HG03060 (cell line): ENCODE results near the gene ERBB2.

Experiments
- ATAC-seq: cut with Tn5 transposase; IDR thresholded peaks from one replicate; pipeline ENCODE4 v1.9.1; 2021; ENCODE audit warnings: low read depth, moderate number of reproducible peaks; ENCODE audit not compliant: unreplicated experiment

The ERBB2 gene

GRCh38 chr17:39699818-39700147, at the start of gene ERBB2:
ERBB2 (plus strand) TSS chr17:39700064; CDS start chr17:39700239, 175 bp downstream.
- no peak for ATAC-seq

- ATAC-seq: no peak
These were observed 49.7 kb upstream of the ERBB2 start for GRCh38 chr17:39650121-39650579.

GRCh38 chr17:39651923-39652586, 47.8 kb upstream of the ERBB2 start:
- no peak for ATAC-seq

GRCh38 chr17:39652587-39653315, 47.1 kb upstream of the ERBB2 start:
- no peak for ATAC-seq

- no peak for ATAC-seq
These were observed 46.6 kb upstream of the ERBB2 start for GRCh38 chr17:39653316-39653661.

GRCh38 chr17:39653662-39654331, 46.1 kb upstream of the ERBB2 start:
- no peak for ATAC-seq

GRCh38 chr17:39655105-39655504, 44.8 kb upstream of the ERBB2 start:
- no peak for ATAC-seq

- no peak for ATAC-seq
These were observed 41.5 kb upstream of the ERBB2 start for GRCh38 chr17:39658346-39658745.

- no peak for ATAC-seq
These were observed 41.1 kb upstream of the ERBB2 start for GRCh38 chr17:39658760-39659159.

GRCh38 chr17:39659279-39660010, 40.4 kb upstream of the ERBB2 start:
- ATAC-seq: no peak

GRCh38 chr17:39660011-39660360, 39.9 kb upstream of the ERBB2 start:
- ATAC-seq: no peak

GRCh38 chr17:39660397-39661385, 39.2 kb upstream of the ERBB2 start:
- no peak for ATAC-seq

- ATAC-seq: no peak
These were observed 37.9 kb upstream of the ERBB2 start for GRCh38 chr17:39661744-39662541.

GRCh38 chr17:39662551-39663339, 37.1 kb upstream of the ERBB2 start:
- no peak for ATAC-seq

GRCh38 chr17:39663340-39663687, 36.5 kb upstream of the ERBB2 start:
- no peak for ATAC-seq

- ATAC-seq: no peak
These were observed 35.9 kb upstream of the ERBB2 start for GRCh38 chr17:39663688-39664580.
